Gastrocnemius medialis (tissue), 4 donors: ENCODE results near the gene PRKCH.

Source experiments
- CTCF ChIP-seq, 5 experiments: fragments of 450-650 bp in 3 of 5; fragments of 200-600 bp in 2 of 5; sonication (generic) in 2 of 5; IDR thresholded peaks in 4 of 5; conservative IDR thresholded peaks in 1 of 5; 1 replicate in 4 of 5; 2 replicates in 1 of 5; pipeline ENCODE4 v1.5.1; 2016 to 2019; ENCODE audit warnings: antibody characterized with exemption in 5 of 5, mild to moderate bottlenecking in 3 of 5, moderate library complexity in 3 of 5
- POLR2A ChIP-seq, 2 donors: fragments of 450-650 bp; IDR thresholded peaks; one replicate each; pipeline ENCODE4 v1.6.1; 2017; ENCODE audit warnings: antibody characterized with exemption in 2 of 2, mild to moderate bottlenecking in 2 of 2, moderate library complexity in 2 of 2

- TF ChIP-seq POLR2A (IDR thresholded peaks at IDR 0.05) (no peak), CTCF (IDR thresholded peaks at IDR 0.05 in 4 of 5, conservative IDR thresholded peaks at IDR 0.05 in 1 of 5) (no peak)
Measured at GRCh38 chr14:61443481-61443880, 122.1 kb downstream of the PRKCH start.
